Measurements from ENCODE around the gene SHH.

- TF ChIP-seq YY1 (IDR thresholded peaks at IDR 0.05; ENCODE audit: insufficient read depth, insufficient read length) = no peak
- no peak for TF ChIP-seq SUZ12 (IDR thresholded peaks at IDR 0.05; ENCODE audit: extremely low read depth, insufficient read depth, insufficient read length)
Observed at GRCh38 chr7:155842496-155843265, 30.4 kb upstream of the SHH start.
